ENCODE measurements around the gene ABCG1. TPM values are rescaled to one million over a fixed set of nuclear protein-coding genes. Genes with fewer than 3 reads are reported as not detected.

ABCG1 gene
- total and polyA plus RNA-seq, 7 donors: 6.0 to 19.3 (median 11.6) TPM

DNA sequence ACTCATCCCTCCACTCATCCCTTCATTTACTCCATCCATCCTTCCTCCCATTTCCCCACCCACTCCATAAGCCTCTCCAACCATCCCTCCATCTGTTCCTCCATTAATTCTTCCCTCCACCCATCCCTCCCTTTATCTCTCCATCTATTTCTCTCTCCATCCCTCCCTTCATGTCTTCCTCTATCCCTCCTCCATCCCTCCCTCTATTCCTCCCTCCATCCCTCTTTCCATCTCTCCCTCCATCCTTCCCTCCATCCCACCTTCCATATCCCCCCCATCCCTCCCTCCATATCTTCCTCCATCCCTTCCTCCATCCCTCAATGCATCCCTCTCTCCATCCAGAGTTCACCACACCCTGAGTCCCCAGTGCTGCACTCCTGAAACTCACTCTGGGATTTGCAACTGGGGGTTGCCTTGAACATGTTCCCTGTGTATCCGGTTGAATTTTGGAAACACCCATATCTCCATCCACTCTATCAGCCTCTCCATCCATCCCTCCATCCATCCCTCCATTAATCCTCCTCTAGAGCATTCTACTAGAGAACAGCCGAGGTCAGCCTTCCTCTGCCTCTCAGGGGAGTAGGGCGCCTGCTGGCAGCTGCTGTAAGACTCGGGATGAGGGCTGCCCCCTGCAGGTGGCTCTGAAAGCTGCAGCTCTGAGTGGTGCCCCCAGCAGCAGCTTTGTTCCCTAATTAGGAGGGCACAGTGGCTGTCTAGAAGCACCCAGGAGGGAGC, 39.4 kb downstream of the ABCG1 start:
- Histone ChIP-seq H3K27ac (no peak overlapping the region), H3K4me3 (no peak overlapping the region), H3K36me3 (no peaks in the 10 kb centered on the region), H3K4me1 (peaks cover 0 to 39% (median 31%) of the 10 kb centered on the region in 4 donors), H3K27me3 (no peaks in the 10 kb centered on the region), H3K9me3 (no peaks in the 10 kb centered on the region)
- TF ChIP-seq CTCF (IDR thresholded peaks at IDR 0.05) (peak; percentile 19 to 83 (median 68)), POLR2AphosphoS5 (IDR thresholded peaks at IDR 0.05) (no peak), EP300 (IDR thresholded peaks at IDR 0.05) (no peak)
- whole genome bisulfite sequencing, 2 donors: 18 to 21% methylated on average over 4 of the region's 4 CpGs
- intact Hi-C loops (cut with DNase I): loop anchor here (1.0 to 2.0 kb wide), 2 partner anchors 40 to 113 kb away; partner anchors contain the start of gene ABCG1
- DNase-seq: peak; percentile 82

GRCh38 chr21:42258885-42259407, 40.0 kb downstream of the ABCG1 start:
- H3K27me3 ChIP-seq: no peaks in the 10 kb centered on the region
- DNase-seq: no peak
- H3K9me3 ChIP-seq: no peaks in the 10 kb centered on the region
- intact Hi-C loops (cut with DNase I): loop anchor here (1.0 to 2.0 kb wide), 2 partner anchors 40 to 114 kb away; partner anchors contain the start of gene ABCG1
- no peak overlapping the region for H3K27ac ChIP-seq
- TF ChIP-seq CTCF (IDR thresholded peaks at IDR 0.05): peak in 1 of 4 experiments; percentile 4
- TF ChIP-seq EP300 (IDR thresholded peaks at IDR 0.05): no peak
- 84 to 87% methylated on average over 9 of the region's 9 CpGs for WGBS, 2 donors
- H3K4me3 ChIP-seq: no peak overlapping the region
- H3K4me1 ChIP-seq: peaks cover 0 to 42% (median 36%) of the 10 kb centered on the region in 4 donors
- no peaks in the 10 kb centered on the region for H3K36me3 ChIP-seq

DNA sequence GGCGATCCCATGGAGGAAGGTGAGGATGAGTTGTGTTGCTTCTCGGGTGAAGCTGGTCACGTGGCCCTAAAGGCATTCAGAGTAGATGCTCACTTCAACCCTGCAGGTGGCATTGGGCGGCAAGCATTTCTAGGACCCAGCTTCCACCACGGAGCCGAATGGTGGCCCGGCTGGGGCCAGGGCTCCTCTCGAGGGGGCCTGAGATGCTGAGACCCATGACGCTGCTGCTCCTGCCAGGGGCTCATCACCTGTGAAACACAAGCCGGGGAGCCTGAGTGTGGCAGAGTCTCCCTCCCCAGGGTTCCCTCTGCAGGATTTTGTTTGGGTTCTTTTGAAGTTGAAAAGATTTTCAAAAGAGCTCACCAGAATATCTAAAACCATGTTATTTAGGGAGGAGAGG, 41.2 kb downstream of the ABCG1 start:
- H3K36me3 ChIP-seq: no peaks in the 10 kb centered on the region
- peaks cover 0 to 42% (median 36%) of the 10 kb centered on the region in 4 donors for H3K4me1 ChIP-seq
- DNase-seq: no peak
- H3K9me3 ChIP-seq: no peaks in the 10 kb centered on the region
- intact Hi-C loops (cut with DNase I): no loop called here
- TF ChIP-seq CTCF (IDR thresholded peaks at IDR 0.05): no peak
- no peak for TF ChIP-seq EP300 (IDR thresholded peaks at IDR 0.05)
- TF ChIP-seq POLR2A (IDR thresholded peaks at IDR 0.05): no peak
- TF ChIP-seq POLR2AphosphoS5 (IDR thresholded peaks at IDR 0.05): no peak
- no peak overlapping the region for H3K4me3 ChIP-seq
- H3K27ac ChIP-seq: no peak overlapping the region
- 83 to 93% methylated on average over 10 of the region's 10 CpGs for WGBS, 2 donors
- H3K27me3 ChIP-seq: no peaks in the 10 kb centered on the region

- Histone ChIP-seq H3K27me3 (no peaks in the 10 kb centered on the region), H3K36me3 (no peaks in the 10 kb centered on the region), H3K9me3 (no peaks in the 10 kb centered on the region), H3K4me1 (peaks cover 0 to 42% (median 36%) of the 10 kb centered on the region in 4 donors), H3K4me3 (no peak overlapping the region), H3K27ac (peak overlapping the region in 2 of 4 donors; percentile 59 to 61)
- no peak for DNase-seq
- TF ChIP-seq POLR2A (IDR thresholded peaks at IDR 0.05) (no peak), CTCF (IDR thresholded peaks at IDR 0.05) (no peak), EP300 (IDR thresholded peaks at IDR 0.05) (no peak), POLR2AphosphoS5 (IDR thresholded peaks at IDR 0.05) (no peak)
- intact Hi-C loops (cut with DNase I): no loop called here
- WGBS, 2 donors: 79 to 80% methylated on average over 7 of the region's 7 CpGs
Measured at GRCh38 chr21:42261829-42262200, 42.9 kb downstream of the ABCG1 start.
